Endothelial cell (in vitro differentiated cells): ENCODE data around the gene COG5. TPM values are rescaled to one million over a fixed set of nuclear protein-coding genes. Genes with fewer than 3 reads are reported as not detected.

ENCODE experiments used
- DNase-seq: peaks from one replicate; pipeline ENCODE4 v3.0.0; 2021; ENCODE audit warnings: low spot score
- H3K27ac Mint-ChIP-seq: one replicate; pipeline ENCODE4 v1.8.0; 2021; ENCODE audit warnings: mixed read lengths, inconsistent platforms; ENCODE audit not compliant: unreplicated experiment
- H3K27me3 Mint-ChIP-seq: one replicate; pipeline ENCODE4 v1.8.0; 2021; ENCODE audit warnings: mild to moderate bottlenecking, moderate library complexity, mixed read lengths, inconsistent platforms; ENCODE audit not compliant: unreplicated experiment
- H3K36me3 Mint-ChIP-seq: one replicate; pipeline ENCODE4 v1.8.0; 2021; ENCODE audit warnings: mild to moderate bottlenecking, low read depth, mixed read lengths, inconsistent platforms; ENCODE audit not compliant: unreplicated experiment
- H3K4me1 Mint-ChIP-seq: one replicate; pipeline ENCODE4 v1.8.0; 2021; ENCODE audit warnings: mild to moderate bottlenecking, mixed read lengths, inconsistent platforms; ENCODE audit not compliant: unreplicated experiment
- H3K4me3 Mint-ChIP-seq: one replicate; pipeline ENCODE4 v1.8.0; 2021; ENCODE audit warnings: mild to moderate bottlenecking, mixed read lengths, inconsistent platforms; ENCODE audit not compliant: unreplicated experiment
- H3K9me3 Mint-ChIP-seq: one replicate; pipeline ENCODE4 v1.8.0; 2021; ENCODE audit warnings: mixed read lengths, inconsistent platforms; ENCODE audit not compliant: unreplicated experiment
- CTCF ChIP-seq: fragments of 200-600 bp; sonication (generic); IDR thresholded peaks from one replicate; pipeline ENCODE4 v1.5.0; 2021; ENCODE audit warnings: antibody characterized with exemption; ENCODE audit not compliant: unreplicated experiment
- total RNA-seq: library from RNA; stranded (reverse); fragmentation: NEBNext Ultra II Directional; extraction: Animal tissue kit (Norgen Biotek cat#: 25700); gene quantifications from one replicate; pipeline ENCODE4 v1.2.1, GENCODE V29; 2021; ENCODE audit not compliant: unreplicated experiment

COG5 gene
- total RNA-seq, 1 donor from 2014 or later, result 26.7 TPM

- Mint-ChIP-seq H3K4me1 (peaks cover 9% of the 10 kb centered on the region), H3K27me3 (no peaks in the 10 kb centered on the region), H3K36me3 (peaks cover 6% of the 10 kb centered on the region), H3K4me3 (no peak overlapping the region), H3K9me3 (no peaks in the 10 kb centered on the region), H3K27ac (no peak overlapping the region)
- DNase-seq, result no peak
- no peak for TF ChIP-seq CTCF
These were observed 41.6 kb upstream of the COG5 start for GRCh38 chr7:107605218-107605815.

GRCh38 chr7:107600816-107601215 is 37.1 kb upstream of the COG5 start:
- H3K4me1 Mint-ChIP-seq, result peaks cover 28% of the 10 kb centered on the region
- no peak overlapping the region for H3K27ac Mint-ChIP-seq
- no peak for TF ChIP-seq CTCF
- H3K4me3 Mint-ChIP-seq, result no peak overlapping the region
- H3K27me3 Mint-ChIP-seq, result peaks cover 4% of the 10 kb centered on the region
- peaks cover 3% of the 10 kb centered on the region for H3K36me3 Mint-ChIP-seq
- no peak for DNase-seq
- H3K9me3 Mint-ChIP-seq, result no peaks in the 10 kb centered on the region

GRCh38 chr7:107599262-107599661 is 35.5 kb upstream of the COG5 start:
- DNase-seq, result no peak
- Mint-ChIP-seq H3K4me3 (no peak overlapping the region), H3K27me3 (peaks cover 4% of the 10 kb centered on the region), H3K27ac (no peak overlapping the region), H3K4me1 (peaks cover 37% of the 10 kb centered on the region), H3K36me3 (peaks cover 12% of the 10 kb centered on the region), H3K9me3 (no peaks in the 10 kb centered on the region)
- TF ChIP-seq CTCF, result no peak

GRCh38 chr7:107597953-107598352 is 34.2 kb upstream of the COG5 start:
- H3K4me3 Mint-ChIP-seq, result no peak overlapping the region
- no peak for TF ChIP-seq CTCF
- peaks cover 4% of the 10 kb centered on the region for H3K27me3 Mint-ChIP-seq
- H3K27ac Mint-ChIP-seq, result peak overlapping the region; percentile 99
- H3K9me3 Mint-ChIP-seq, result no peaks in the 10 kb centered on the region
- H3K4me1 Mint-ChIP-seq, result peaks cover 42% of the 10 kb centered on the region
- H3K36me3 Mint-ChIP-seq, result peaks cover 20% of the 10 kb centered on the region
- no peak for DNase-seq

GRCh38 chr7:107597582-107597916 is 33.8 kb upstream of the COG5 start:
- Mint-ChIP-seq H3K36me3 (peaks cover 20% of the 10 kb centered on the region), H3K27me3 (peaks cover 4% of the 10 kb centered on the region), H3K27ac (peak overlapping the region; percentile 99), H3K9me3 (no peaks in the 10 kb centered on the region), H3K4me1 (peaks cover 43% of the 10 kb centered on the region), H3K4me3 (no peak overlapping the region)
- TF ChIP-seq CTCF, result no peak
- DNase-seq, result no peak
